SH-SY5Y (cell line): ENCODE data around the gene DPM3.

Experiments
- GATA2 ChIP-seq: IDR thresholded peaks from 2 replicates; pipeline ENCODE4 v1.6.1; 2011; ENCODE audit warnings: mild to moderate bottlenecking, low read depth, low read length
- GATA3 ChIP-seq: IDR thresholded peaks from 2 replicates; pipeline ENCODE4 v1.6.1; 2011; ENCODE audit warnings: low read depth, mild to moderate bottlenecking, low read length, moderate library complexity

Gene DPM3

DNA sequence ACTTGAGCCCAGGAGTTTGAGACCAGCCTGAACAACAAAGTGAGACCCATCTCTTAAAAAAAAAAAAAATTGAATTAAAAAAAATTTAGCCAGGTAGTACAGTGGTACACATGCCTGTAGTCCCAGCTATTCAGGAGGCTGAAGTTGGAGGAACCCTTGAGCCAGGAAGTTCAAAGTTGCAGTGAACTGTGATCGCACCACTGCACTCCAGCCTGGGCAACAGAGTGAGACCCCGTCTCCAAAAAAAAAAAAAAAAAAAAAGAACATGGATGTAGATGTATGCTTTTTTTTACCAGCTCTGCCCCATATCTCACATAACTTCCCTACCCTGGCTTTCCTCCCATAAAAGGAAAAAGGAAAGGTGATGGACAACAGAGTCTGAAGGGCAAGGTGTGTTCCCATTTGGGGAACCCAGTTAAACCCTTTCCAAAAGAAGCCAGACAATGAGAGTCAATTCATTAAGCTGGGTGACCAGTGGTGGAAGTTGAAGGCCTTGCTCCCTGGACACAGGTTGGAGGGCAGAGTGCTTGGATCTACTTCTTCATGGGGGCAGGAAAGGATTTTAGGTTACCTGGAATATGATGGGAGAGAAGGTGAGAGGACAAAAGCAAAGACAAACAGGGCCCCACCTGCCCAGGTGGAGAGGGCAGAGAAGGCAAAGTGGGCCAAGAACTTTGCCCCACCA lies 29.9 kb upstream of the DPM3 start:
- no peak for TF ChIP-seq GATA2
- no peak for TF ChIP-seq GATA3

DNA sequence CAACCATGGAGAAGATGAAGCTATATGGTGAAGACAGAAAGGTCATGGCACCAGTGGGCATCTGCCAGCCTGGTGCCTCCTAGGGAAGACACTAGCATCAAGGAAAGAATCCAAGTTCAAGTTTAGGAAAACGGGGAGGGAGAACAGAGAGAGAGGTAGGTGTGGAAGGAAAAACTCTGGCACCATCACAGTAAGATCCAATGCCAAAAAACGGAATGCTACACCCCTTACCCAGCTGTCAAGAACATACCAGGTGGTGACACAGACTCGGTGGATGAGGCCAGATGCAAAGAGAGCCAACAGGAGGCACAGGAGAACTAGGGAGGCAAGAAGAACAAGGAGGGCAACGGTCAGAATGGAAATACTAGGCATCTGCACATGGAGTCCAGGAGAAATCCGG lies 29.2 kb upstream of the DPM3 start:
- TF ChIP-seq GATA2: no peak
- no peak for TF ChIP-seq GATA3

- TF ChIP-seq GATA3: no peak
- TF ChIP-seq GATA2: no peak
These were observed 28.3 kb upstream of the DPM3 start for GRCh38 chr1:155168456-155169210.

GRCh38 chr1:155167166-155168104 lies 27.1 kb upstream of the DPM3 start:
- TF ChIP-seq GATA3: no peak
- no peak for TF ChIP-seq GATA2

DNA sequence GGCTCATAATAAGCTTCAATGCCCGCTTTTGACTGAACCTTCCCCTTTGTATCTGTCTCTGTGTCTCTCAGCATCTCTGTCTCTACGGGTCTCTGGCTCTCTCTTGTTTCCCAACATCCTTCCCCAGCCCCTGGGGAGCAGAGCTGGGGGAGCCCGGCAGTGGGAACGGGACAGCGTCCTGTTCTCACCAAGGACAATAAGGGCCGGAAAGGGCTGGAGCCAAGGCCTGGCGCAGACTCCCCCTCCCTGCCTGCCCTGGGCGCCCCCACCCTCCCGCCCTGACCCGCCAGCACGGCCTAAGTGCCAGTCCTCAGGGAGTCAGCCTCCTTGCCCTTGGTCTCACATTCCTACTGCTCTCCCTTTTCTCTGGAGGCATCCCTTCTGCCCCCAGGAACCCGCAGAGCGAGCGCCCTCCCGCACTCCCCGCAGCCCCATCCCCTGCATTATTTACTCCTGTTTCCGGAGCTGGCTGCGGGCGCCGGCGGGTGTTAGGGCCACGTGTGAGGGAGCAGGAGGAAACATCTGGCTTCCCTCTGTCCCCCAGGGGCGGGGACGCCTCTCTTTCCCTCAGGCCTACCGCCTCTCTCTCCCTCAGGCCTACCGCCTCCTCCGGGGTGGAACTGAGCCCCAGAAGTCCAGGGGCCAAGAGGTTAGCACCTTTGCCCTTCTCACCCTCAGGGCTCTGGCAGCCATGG lies 26.3 kb upstream of the DPM3 start:
- TF ChIP-seq GATA2: no peak
- TF ChIP-seq GATA3: no peak

DNA sequence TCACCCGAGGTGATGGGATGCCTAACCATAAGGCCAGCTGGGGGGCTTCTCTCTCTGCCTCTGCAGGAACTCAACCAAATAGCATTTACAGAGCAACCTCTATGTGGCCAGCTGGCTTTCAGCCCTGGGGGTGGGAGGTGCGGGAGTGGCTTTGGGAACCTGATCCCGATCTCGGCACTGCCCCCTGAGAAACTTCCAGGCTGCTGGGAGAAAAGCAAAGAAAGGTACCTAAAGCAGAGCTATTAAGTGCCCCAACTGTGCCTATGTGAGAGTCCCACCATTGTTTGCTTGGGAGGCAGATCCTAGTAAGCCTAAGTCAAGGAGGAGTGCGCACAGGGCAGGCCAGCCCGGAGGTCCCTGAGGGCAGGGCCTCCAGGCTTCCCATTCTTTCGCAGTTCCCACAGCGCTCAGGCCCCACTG lies 25.7 kb upstream of the DPM3 start:
- TF ChIP-seq GATA3: no peak
- TF ChIP-seq GATA2: no peak

- no peak for TF ChIP-seq GATA3
- no peak for TF ChIP-seq GATA2
These were observed 19.8 kb upstream of the DPM3 start for GRCh38 chr1:155160128-155160527.

GRCh38 chr1:155158991-155159390 lies 18.7 kb upstream of the DPM3 start:
- TF ChIP-seq GATA3: no peak
- no peak for TF ChIP-seq GATA2

DNA sequence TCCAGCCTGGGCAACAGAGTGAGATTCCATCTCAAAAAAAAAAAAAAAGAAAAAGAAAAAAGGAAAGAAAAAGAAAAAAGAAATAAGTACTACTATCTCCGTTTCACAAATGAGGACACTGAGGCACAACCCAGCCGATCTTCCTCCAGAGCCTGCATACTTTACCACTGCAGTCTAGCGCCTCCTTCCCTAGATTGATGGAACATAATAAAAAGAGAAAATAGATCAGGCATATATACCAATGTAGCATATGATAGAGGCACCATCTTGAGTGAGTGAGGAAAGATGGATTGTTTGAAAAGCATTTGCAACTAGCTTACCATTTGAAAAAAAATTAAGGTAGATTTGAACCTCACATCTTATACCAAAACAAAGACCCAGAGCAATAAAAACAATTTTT lies 5.2 kb upstream of the DPM3 start:
- TF ChIP-seq GATA3 (no peak), GATA2 (no peak)

DNA sequence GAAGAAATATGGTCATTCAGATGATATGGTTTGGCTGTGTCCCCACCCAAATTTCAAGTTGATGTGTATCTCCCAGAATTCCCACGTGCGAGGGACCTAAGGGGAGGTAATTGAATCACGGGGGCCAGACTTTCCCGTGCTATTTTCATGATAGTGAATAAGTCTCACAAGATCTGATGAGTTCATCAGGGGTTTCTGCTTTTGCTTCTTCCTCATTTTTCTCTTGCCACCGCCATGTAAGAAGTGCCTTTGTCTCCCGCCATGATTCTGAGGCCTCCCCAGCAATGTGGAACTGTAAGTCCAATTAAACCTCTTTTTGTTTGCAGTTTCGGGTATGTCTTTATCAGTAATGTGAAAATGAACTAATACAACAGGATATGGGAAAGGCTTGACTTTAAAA lies 1.4 kb upstream of the DPM3 start:
- TF ChIP-seq GATA2: no peak

- no peak for TF ChIP-seq GATA3
These were observed 261 bp upstream of the DPM3 start for GRCh38 chr1:155140630-155140953.

DNA sequence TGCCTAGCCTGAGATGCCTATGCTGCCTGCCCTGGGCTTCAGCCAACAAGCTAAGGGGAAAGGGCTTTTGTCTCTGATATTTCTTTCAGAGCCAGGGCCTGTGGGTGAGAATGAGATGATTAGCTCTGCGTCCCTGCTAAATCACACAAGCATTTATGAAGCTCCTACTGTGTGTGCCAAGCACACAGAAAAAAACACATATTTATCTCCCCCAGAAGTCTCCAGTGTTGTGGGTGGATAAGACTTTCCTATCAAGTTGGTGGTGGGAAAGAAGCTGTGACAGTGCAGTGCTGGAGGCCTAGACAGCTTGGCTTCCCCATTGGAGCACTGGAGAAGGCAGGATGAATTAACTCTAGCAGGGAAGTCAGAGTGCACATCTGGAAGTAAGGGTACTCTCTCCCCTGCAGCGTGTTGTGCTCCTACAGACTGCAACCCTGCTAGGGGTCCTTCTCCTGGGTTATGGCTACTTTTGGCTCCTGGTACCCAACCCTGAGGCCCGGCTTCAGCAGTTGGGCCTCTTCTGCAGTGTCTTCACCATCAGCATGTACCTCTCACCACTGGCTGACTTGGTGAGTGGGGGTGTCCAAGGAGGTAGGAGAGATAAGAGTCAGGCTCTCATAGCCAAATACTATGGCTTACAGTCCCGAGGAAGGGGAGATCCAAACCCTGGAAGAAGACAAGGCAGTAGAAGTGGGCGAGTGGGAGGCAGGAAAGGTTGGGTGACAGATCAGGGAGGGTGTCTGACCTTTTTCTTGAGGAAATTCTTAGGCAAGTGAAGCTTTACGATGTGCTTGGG lies 3.0 kb downstream of the DPM3 start:
- TF ChIP-seq GATA3: no peak

- TF ChIP-seq GATA2 (no peak), GATA3 (no peak)
These were observed 3.6 kb downstream of the DPM3 start for GRCh38 chr1:155136748-155137147.
